Left forelimb (tissue), 1 donor: ENCODE results near the gene CLEC18C.
"Not testable (repeated sequence)": the region's sequence is repeated elsewhere in the genome, so short reads cannot be mapped to it uniquely, and the experiment has no call there.

Experiments used
- DNase-seq: peaks from one replicate; pipeline ENCODE4 v3.0.0-alpha.2; 2018; ENCODE audit warnings: low spot score

Gene CLEC18C

DNA sequence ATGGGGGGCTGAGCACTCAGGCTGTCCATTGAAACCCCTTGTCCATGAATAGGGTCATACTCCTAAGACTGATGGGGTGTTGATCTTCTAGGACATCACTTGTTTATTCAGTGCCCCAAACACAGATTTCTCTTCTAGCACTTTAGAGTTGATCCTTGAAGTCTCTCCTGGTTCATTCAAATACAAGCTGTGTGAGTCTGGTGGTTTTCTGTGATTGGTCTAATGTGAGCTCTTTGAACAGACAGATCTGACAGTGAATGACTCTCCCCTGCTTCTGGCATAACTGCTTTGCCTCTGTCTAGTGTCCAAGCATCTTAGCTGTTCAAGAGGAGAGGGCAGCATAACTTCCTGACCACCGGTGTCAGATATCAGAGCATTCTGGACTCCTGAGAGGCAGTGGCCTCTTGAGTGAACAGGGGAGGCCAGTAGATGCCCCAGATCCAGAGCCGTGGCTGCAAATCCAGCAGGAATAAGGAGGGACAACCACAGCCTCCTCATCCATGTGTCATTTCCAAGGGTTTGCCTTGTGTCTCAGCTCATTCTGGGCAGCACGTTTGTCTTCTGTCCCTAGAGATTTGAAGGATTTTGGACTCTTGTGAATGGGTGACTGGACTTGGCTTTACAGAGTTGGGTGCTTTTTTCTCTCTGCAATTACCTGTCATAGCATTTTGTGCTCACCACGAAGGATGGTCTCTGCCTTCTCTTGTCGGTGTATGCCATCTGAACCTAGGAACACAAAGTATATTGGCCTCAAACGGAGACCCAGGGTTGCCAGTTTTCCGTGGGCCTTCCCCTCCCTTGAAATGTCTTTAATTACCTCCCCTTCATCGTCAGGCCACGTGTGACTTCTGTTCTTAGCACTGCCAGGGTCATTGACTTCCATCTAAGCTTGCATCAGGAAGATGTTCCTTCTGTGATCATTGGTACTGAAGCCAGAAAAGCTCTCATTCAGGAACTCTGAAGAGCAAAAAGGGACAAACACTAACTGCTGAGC, 13.9 kb upstream of the CLEC18C start:
- no peak for DNase-seq

DNA sequence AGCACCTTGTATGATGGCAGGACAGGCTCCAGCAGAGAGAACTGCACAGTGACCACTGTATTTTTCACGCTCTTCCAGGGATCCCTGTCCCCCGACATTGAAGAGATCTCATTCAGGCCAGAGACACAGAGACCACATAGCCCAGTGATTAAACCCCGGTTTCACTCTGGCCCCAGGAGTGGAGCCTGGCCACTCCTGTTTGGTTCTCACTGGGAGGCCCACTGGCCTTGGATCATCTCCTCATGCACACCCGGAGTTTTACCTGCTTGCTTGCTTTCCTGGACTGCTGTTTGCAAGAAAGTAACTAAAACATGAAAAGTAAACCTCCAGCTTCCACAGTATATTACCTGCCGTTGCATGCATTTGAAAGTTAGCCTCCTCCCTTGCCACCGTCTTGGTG, 13.2 kb upstream of the CLEC18C start:
- no peak for DNase-seq

DNA sequence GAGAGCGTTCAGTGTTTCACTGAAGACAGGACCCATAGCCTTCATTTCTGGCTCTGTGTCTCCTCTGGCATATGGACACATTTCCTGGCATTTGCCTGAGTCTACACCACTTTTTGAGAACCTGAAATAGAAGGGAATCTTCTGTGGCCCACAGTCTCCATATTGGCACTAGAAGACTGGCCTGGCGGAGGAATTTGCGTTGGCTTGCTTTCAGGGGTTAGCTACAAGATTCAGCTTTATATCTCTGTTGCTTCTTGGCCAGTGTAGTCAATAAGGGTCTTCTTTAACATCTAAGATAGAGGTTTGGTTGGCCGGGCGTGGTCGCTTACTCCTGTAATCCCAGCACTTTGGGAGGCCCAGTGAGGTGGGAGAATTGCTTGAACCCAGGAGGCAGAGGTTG, 12.8 kb upstream of the CLEC18C start:
- no peak for DNase-seq

DNA sequence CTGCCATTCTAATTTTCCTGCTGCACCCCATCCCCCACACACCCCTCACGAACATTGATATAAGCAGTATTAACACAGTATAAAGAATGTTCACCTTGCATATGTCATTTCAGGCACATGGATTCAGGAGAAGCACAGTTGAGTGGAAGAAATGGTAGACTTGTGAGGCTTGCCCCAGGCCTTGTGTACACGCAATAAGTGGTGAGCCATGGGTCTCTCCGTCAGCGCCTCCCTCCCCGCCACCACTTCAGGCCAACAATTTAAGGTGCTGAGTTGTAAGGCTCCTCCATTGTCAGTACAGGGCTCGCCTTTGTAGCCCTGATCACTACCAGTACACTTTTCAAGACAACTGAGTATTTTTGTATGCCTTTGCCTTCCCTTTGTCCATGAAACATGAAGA, 12.2 kb upstream of the CLEC18C start:
- DNase-seq = no peak

DNA sequence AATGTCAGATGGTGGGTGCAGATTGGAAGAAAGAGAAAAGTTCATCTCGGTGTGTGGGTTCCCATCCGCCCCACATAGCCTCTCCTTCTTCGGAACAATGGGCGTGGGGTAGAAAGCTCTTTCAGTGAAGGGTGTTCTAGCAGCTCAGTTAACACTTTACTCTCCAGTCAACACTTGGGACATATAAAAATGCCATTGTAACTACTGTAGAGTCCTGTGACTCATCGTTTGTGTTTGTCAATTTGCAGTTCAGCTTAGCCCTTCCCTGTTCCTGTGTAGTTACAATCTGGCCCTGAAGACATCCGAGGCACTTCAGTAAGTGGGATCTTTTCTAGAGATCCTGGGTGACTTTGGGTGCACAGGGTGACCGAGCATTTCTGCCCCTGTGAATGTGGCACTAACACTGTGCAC, 11.5 kb upstream of the CLEC18C start:
- DNase-seq = no peak

DNA sequence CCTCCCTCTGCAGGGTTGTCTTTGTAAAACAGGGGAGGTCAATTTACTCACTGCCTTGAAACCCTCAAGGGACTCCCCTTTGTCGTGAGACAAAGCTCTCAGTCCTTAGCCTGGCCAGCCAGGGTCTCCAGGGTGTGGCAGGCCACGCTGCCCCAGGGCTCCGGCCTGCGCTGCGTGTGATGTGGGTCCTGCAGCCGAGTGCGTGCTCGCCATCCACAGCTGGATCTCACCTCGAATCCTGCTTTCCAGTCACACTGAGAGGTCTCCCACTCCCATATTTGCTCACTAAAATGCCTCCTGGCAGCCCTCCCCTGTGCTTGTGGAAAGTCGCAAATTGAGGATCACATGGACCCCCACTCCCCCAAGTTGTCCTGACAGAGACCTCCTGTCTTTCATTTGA, 10.0 kb upstream of the CLEC18C start:
- no peak for DNase-seq

DNA sequence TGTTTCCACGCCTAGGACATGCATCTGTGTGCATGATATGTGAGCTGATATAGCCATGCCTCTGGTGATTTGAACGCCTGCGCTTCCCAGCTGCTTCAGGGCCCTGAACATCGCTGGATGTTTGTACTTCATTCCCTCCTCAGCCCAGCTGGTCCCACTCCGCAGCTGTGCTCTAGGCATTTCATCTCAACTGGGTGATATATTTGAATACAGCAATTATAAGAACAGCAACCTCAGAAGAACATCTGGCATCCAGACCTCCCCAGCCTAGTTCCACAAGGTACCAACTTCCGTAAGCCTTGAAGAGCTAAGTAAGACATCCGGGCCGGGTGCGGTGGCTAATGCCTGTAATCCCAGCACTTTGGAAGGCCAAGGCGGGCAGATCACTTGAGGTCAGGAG, 6.9 kb upstream of the CLEC18C start:
- not testable (repeated sequence) for DNase-seq

DNA sequence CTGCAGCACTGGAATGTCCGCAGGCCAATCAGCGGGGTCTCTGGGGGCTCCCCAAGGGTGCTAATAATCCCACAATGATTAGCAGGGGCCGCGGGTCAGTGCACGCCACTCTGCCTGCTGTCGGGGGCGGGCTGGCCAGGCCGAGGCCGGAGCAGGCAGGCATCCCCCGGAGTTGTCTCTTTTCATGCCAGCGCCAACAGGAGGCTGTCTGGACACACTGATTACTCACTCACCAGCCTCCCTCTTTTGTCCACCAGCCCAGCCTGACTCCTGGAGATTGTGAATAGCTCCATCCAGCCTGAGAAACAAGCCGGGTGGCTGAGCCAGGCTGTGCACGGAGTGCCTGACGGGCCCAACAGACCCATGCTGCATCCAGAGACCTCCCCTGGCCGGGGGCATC, 329 bp downstream of the CLEC18C start:
- not testable (repeated sequence) for DNase-seq

DNA sequence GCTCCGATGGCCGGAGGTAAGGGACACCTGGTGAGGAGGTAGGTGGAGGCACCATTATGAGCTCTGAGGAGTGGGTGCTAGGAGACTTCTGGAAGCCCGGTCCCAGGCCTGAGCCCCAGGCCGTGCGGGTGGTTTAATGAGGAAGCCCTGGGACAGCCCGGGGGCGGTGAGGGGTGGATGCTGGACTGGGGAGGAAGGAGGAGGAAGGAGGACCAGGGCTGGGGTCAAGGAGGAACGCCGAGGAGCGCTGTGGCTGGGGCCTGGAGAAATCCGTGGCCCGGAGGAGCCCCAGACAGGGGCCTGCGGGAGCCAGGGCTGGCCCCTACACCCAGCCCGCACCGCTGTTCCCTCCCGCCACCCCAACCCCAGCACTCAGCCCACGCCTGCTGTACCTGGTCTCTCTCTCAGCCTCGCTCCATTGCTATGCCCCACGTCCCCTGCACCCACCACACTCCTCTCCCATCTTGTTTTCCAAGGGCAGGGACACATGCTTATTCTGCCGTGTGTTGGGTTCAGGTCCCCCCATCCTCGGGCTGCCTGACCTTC, 873 bp downstream of the CLEC18C start:
- DNase-seq = not testable (repeated sequence)

DNA sequence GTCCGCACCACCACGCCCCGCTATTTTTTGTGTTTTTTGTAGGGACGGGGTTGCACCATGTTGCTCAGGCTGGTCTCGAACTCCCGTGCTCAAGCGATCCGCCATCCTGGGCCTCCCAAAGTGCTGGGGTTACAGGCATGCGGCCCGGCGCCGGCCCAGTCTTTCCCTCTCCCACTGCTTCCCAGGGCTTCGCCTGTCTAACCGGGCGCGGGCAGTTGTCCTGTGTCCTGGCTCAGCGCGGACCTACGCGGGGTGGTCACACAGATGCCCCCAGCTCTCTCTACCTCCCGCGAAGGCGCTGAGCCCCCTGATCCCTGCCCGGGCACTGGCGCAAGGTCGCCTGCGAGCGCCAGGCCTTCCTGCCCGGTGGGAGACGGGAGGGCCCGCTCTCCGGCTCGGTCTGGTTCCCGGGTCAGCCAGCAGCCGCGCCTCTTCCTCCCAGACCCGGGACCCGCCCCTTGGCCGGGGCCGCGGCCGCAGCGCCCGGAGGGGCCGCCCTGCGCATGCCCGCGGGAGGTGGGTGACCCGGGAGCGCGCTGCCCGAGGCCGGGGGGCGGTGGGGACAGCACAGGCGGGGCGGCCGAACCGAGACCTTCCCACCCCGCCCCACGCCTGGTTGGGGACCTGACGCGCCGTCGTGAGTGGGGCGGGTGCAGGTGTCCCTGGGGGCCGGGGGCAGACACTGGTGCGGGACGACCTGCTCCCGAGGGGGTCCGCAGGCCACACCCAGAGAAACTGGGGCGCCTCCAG, 14.4 kb downstream of the CLEC18C start:
- DNase-seq = not testable (repeated sequence)

DNA sequence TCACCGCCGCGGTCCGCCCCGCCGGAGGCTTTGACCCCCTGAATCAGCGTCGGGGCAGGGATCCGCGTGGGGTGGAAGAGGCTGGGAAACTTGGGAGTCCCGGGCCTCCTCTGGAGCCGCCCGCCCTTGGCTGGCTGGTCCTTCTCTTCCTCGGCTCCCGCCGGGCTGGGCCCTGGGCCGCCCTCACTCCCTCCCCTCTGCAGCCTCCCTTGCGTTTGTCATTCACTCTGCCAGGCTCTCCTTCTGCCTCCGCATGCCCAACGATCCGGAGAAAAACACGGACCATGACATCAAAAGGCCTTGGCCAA, 15.0 kb downstream of the CLEC18C start:
- not testable (repeated sequence) for DNase-seq

DNA sequence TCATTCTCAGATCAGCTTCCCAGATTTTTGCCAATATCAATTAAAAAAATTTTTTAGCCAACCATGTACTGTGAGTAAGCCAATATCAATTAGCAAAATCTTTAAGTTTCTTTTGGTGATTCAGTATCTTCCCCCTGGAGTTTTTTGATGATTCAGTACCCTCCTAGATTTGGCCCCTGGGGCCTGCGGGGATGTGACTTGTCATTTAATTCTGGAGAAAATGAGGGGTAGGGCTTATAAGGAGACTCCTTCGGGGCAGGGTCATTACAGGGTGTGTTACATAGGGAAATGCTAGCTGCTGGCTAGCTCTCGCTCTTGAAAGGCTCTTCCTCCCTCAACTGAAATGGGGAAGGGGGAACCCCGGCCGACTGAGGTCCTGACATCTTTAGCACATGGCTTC, 17.0 kb downstream of the CLEC18C start:
- DNase-seq = not testable (repeated sequence)

DNA sequence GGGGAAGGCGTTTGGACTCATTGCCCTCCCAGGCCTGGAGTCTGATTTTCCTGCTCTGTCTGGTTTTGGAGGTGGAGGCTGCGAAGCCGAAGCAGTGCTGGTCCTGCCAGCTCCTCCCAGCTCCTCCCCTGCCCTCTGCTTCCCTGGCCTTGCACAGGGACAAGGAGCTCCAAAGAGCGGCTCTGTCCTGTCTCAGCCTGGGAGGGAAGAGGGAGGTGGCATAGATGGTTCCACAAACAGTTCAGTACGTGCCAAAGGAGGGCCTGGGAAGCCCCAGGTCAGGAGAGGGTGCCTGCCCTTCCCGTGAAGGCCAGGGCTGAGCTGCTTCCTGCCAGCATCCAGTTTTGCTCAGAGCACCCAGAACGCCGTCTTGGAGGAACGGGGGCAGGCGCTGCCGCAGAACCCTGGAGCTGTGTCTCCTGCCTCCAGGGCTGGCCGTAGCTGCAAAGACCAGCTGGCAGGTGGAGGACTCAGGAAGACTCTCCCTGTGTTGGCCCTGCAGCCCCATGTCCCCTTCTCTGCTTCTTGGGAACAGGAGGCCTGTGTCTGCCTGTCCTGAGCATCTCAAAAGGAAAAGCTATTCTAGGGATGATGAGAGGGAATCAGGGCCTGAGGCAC, 23.2 kb downstream of the CLEC18C start:
- DNase-seq = not testable (repeated sequence)

DNA sequence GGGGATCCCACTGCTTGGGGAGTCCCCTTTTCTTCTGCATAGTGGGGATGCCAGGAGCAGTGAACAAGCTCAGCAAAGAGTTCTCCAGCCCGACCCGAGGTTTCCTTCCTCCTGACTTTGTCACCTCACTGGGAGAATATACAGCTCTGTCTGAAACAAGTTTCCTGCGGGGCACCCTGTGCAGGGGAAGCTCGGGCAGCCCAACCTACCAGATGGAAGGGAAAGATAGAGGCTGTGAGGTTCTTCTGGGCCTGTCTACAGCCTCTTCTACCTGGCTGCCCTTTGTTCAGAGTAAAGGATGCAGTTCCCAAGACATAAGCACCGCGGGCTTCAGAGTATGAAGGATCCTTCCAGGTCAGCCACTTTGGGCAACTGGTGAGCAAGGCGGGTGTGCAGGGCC, 24.0 kb downstream of the CLEC18C start:
- not testable (repeated sequence) for DNase-seq

DNA sequence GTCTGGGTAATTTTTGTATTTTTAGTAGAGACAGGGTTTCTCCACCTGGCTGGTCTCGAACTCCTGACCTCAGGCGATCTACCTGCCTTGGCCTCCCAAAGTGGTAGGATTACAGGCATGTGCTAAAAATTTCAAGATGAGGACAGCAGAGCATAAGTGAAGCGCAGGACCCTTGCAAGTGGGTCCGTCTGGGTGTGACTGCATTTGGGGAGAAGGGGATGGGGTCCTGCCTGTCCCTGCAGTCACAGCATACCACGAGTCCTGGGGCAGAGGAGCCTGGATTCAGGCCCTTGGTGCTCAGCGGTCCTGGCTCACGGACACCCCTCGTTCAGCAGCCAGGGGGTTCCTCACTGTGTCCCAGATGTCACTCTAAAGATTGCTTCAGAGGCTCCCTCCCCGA, 24.6 kb downstream of the CLEC18C start:
- not testable (repeated sequence) for DNase-seq

DNA sequence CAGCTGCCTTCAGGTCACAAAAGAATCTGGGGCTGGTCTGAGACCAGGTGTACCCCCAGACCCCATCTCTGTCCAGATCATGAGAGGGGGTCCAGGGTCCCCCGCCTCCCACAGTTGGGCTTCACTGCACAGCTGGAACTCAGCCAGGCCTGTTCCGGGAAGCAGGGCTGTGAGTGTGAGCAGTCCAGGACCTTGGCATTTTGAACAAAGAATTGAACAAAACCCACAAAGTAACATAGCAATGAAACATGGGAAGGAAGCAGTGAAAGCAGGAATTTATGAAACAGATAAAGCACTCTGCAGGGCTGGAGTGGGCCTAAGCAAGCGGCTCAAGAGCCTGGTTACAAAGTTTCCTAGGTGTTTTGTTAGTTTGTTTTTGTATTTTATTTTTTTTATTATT, 25.1 kb downstream of the CLEC18C start:
- DNase-seq = not testable (repeated sequence)

DNA sequence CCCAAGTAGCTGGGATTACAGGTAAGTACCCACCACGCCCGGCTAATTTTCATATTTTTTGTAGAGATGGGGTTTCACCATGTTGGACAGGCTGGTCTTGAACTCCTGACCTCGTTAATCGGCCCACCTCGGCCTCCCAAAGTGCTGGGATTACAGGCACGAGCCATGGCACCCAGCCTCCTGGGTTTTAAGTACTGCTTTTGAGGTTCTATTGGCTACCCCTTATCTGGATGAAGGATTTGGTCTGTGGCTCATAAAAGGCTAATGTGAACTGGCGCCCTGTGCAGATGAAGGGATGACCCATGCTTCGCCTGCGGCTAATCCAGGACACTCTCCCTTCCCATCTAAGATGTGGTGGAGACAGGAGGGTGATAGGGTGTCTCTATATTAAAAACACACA, 25.6 kb downstream of the CLEC18C start:
- DNase-seq = not testable (repeated sequence)

DNA sequence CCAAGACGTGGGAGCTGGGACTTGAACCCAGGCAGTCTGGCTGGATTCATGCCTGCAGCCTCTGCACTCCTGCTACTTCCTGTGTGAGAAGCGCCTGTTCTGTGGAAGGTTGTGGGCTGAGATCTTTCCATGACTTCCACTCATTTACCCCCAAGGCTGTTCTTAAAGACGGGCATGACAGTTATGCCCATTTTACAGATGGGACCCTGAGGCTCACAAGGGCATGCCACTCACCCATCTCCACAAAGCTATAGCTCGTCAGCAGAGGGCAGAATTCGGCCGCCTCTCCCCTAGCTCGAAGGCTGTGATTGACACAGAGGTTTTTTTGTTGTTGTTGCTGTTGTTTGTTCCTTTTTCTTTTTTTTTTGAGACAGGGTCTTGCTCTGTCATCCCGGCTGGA, 26.5 kb downstream of the CLEC18C start:
- not testable (repeated sequence) for DNase-seq

DNA sequence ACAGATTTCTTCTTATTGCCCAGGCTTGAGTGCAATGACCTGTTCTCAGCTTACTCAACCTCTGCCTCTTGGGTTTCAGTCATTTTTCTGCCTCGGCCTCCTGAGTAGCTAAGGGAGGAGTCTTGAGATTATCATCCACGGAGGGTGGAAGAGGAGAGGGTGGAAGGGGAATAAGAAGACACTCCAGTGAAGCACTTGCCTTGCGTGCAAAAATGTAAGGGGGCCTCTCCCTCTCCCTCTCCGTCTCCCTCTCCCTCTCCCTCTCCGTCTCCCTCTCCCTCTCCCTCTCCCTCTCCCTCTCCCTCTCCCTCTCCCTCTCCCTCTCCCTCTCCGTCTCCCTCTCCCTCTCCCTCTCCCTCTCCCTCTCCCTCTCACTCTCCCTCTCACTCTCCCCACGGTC, 29.9 kb downstream of the CLEC18C start:
- DNase-seq = not testable (repeated sequence)

DNA sequence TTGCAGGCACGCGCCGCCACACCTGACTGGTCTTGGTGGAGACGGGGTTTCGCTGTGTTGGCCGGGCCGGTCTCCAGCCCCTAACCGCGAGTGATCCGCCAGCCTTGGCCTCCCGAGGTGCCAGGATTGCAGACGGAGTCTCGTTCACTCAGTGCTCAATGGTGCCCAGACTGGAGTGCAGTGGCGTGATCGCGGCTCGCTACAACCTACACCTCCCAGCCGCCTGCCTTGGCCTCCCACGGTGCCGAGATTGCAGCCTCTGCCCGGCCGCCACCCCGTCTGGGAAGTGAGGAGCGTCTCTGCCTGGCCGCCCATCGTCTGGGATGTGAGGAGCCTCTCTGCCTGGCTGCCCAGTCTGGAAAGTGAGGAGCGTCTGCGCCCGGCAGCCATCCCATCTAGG, 30.4 kb downstream of the CLEC18C start:
- DNase-seq = not testable (repeated sequence)

DNA sequence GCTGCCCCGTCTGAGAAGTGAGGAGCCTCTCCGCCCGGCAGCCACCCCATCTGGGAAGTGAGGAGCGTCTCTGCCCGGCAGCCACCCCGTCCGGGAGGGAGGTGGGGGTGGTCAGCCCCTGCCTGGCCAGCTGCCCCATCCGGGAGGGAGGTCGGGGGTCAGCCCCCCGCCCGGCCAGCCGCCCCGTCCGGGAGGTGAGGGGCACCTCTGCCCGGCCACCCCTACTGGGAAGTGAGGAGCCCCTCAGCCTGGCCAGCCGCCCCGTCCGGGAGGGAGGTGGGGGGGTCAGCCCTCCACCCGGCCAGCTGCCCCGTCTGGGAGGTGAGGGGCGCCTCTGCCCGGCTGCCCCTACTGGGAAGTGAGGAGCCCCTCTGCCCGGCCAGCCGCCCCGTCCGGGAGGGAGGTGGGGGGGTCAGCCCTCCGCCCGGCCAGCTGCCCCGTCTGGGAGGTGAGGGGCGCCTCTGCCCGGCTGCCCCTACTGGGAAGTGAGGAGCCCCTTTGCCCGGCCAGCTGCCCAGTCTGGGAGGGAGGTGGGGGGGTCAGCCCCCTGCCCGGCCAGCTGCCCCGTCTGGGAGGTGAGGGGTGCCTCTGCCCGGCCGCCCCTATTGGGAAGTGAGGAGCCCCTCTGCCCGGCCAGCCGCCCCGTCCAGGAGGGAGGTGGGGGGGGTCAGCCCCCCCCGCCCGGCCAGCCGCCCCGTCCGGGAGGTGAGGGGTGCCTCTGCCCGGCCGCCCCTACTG, 31.2 kb downstream of the CLEC18C start:
- DNase-seq = not testable (repeated sequence)

DNA sequence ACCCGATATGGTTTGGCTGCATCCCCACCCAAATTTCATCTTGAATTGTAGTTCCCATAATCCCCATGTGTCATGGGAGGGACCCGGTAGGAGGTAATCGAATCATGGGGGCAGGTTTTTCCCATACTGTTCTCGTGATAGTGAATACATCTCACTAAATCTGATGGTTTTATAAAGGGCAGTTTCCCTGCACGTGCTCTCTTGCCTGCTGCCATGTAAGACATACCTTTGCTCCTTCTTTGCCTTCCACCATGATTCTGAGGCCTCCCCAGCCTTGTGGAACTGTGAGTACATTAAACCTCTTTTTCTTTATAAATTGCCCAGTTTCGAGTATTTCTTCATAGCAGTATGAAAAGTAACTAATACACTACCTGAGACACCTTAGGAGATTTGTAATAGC, 32.8 kb downstream of the CLEC18C start:
- DNase-seq = not testable (repeated sequence)
